Stimulated activated CD4-positive, alpha-beta T cell treated with anti-CD3 and anti-CD28 coated beads, Interleukin-1b, Interleukin-23, amount 100 ng/mL, for 4 hours (primary cell): ENCODE results near the gene ATP8A1.

Experiments
- DNase-seq, 2 donors: peaks; one replicate each; pipeline ENCODE4 v3.0.0-alpha.2; 2020; ENCODE audit warnings: low read depth in 2 of 2

ATP8A1 gene

GRCh38 chr4:42649870-42650269 lies 7.0 kb downstream of the ATP8A1 start:
- DNase-seq = no peak

DNA sequence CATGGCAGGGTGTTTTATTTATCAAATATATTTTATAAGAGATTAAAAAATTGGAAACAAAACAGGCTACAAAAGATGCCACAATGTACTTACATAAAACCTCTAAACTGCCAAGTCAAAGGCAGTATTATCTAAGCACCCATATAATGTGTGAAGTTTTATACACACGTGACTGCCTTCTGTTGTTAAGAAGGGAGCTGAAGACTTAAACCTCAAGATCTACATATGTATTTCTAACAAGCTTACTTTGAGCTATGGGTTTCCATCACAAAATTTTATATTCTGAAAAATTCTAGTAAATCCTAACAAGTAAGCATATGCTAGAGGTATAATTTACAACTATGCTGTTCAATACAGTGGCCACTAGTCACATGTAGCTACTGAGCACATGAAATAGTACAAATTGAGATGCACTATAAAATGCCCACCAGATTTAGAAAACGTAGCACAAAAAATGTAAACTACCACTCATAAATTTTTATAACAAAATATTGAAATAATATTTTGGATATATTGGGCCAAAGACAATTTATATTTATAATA lies 9.8 kb downstream of the ATP8A1 start:
- no peak for DNase-seq

DNA sequence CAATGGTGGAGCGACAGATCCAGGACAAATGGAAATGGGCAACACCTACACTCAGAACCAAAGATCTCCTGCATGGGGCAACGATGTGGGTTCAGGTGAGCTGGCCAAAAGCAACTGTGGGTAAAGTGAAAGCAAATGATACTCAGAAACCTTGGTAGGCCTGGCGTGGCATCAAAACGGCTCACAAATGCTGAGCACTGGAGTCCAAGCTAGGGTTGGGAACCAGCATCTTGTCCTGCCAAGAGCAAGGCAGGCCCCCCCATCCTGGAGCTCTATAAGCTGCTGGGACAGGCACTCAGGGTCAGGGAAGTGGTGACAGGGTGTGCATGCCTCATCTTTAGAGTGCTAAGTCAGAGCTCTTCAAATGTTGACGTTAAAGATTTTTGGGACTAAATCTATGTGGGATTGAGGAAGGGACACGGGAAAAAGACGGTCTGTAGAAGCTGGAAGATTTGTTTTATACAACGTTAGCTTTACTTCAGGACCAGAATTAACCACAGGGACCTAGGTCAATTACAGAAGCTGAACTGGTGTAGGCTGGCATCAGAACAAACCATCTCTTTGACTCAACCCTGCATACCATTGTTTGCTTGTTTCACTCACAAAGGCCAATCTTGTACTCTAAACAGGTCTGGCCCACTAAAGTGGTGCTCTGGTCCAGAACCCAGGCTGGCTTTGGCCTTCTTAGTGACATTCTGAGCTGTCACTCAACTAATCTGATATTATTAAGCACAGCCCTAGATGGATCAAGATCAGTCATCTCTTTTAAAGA lies 10.7 kb downstream of the ATP8A1 start:
- DNase-seq = no peak

- no peak for DNase-seq
Observed at GRCh38 chr4:42644897-42645296, 12.0 kb downstream of the ATP8A1 start.

GRCh38 chr4:42643685-42644084 lies 13.2 kb downstream of the ATP8A1 start:
- DNase-seq = no peak

- DNase-seq = no peak
Observed at GRCh38 chr4:42642845-42643615, 13.9 kb downstream of the ATP8A1 start.

DNA sequence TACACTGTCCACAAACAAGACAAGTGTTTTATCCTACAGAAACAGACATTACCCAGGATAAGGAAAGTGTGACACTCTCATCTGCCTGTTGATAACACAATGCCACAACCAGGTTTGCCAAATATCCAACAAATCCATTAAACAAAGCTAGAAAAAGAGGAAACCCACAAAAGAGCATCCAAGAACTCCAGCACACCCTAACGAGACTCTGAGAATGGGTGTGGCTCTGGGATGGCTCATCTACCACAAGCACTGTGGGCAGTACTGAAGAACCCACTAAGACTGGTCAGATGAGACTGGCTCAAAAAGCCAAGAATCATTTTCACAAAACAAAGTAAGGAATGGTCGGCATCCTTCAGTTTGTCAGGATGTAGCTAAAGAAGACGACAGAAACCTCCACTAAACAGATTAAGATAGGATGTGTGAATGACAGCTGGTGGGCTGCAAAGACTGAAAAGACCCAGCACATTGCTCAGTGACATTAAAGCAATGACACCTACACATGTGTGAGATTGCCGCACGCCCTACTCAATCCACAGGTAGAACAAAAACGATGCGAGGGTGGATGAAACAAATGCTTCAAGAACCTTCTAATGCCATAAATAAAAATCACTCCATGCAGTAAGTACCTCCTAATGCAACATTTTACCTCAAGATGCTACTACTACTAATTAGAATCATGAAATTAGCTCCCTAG lies 14.7 kb downstream of the ATP8A1 start:
- DNase-seq = no peak

DNA sequence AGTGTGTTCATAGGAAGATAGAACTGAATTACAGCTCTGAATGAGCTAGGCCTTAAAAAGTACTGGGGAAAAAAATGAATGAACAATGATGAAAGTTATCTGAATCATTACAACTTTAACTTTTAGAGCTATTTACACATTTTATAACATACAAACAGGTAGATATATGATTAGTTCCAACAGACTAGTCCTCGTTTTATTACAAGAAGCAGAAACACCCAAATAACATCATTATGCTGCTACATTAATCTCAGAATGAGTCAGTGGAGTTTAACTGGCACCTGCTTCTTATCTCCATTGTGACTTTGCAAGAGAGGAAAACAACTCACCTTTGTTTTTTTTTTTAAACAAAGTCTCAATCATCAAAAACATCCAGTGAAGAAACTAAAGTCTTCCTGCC lies 15.2 kb downstream of the ATP8A1 start:
- no peak for DNase-seq

GRCh38 chr4:42641161-42641560 lies 15.7 kb downstream of the ATP8A1 start:
- no peak for DNase-seq

DNA sequence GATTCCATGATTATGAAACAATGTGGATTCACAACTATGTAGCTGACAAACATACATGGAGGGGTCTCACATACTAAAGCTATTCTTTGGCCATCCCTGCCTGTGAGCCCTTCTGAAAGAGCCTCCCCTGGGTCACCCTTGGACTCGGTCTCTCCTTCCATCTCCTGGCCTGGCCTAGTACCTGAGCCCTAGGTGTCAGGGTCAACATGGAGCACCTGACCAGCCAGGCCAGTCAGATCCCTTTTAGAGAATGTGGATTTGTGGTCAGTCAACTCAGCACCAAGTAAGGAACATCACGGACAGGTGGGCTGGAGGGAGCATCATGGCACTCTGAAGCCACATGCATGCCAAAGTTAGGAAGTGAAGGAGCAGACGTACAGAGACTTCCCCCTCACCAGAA lies 16.3 kb downstream of the ATP8A1 start:
- DNase-seq = no peak

- DNase-seq = no peak
Observed at GRCh38 chr4:42638993-42639392, 17.9 kb downstream of the ATP8A1 start.

DNA sequence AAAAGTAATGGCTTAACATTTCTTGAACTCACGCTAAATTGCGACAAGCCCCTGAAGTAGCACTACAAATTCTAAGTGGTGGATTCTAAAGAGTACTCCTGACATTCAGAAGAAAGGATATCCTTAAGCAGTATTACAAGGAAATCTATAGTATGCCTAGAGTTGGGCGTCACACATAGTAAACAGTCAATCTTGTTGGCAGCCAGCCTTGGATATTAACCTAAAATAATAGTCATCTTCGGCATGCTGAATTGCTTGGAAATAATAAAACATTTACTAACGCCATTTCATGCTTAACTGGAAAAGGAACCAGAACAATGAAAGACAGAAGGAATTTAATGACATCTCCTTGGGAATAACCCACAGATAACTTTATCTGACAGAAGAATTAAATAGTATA lies 18.6 kb downstream of the ATP8A1 start:
- no peak for DNase-seq

DNA sequence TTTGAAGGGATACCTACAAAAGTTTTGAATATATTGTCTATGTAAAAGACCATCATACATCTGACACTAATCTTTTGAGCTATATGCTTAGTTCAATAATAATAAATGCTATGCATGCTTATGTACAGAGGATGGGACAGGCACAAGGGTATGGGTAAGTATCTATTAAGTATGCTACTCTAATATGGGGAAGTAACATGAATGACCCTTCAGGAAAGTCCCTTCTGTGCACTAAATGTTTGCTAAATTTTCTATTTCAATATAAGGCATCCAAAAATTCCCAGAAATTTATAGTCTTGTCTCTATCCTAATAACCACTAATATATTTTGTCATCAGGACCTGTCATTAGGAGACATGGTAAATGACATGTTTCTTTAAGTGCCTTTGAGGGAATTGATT lies 19.0 kb downstream of the ATP8A1 start:
- DNase-seq = no peak

GRCh38 chr4:42637104-42637503 lies 19.8 kb downstream of the ATP8A1 start:
- DNase-seq = no peak

- DNase-seq = no peak
Observed at GRCh38 chr4:42636645-42636949, 20.3 kb downstream of the ATP8A1 start.

GRCh38 chr4:42633605-42634388 lies 23.1 kb downstream of the ATP8A1 start:
- no peak for DNase-seq

GRCh38 chr4:42632653-42633382 lies 24.1 kb downstream of the ATP8A1 start:
- no peak for DNase-seq

DNA sequence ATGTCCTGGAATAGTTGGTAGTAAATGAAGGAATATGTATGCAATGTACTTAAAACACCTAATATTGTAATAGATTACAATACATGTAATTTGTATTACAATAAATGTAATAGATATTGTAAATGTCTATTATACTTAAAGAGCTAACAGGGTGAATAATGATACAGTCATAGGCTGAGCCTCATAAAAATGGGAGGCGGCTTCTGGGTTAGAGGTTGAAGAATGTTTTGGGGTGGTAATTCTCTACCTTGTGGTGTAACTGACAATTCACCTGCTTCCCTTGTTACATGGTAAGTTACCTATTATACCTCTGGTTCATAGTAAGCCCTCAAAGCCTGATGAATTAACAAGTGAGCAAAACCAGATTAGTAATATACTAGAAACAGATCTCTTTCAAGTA lies 26.0 kb downstream of the ATP8A1 start:
- no peak for DNase-seq

- no peak for DNase-seq
Observed at GRCh38 chr4:42628740-42629139, 28.2 kb downstream of the ATP8A1 start.

DNA sequence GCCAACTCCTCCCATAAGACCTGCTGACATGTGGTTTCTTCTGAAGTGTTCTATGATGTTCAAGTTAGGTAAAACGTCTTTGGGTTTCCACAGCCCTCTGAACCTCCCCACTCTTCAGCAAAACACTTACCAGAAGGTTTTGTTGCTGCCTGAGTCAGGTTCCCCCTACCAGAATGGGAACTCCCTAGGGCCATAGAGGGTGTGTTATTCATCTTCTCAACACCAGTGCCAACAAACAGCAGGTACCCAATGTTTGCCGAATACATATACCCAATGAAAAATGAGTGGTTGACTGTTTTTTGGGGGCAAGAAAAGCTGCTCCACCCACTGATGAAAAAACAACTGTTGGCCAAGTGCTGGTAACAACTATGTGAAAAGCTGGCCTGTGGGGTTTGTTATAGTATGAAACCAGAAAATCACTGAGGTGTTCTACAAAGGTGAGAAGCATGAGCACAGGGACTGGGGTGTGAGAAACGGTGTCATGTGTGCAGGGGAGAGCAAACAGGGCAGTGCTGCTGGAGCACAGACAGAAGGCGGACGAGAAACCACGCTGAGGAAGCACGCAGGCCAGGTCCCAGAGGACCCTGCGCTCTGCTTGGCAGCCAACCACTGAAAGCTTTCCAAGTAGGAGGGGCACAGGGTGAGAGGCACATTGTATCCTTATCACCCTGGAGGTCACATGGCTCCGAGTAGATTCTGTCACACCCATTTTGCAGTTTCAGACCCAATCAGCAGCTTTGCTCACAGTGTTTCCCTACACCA lies 28.8 kb downstream of the ATP8A1 start:
- DNase-seq = peak in 1 of 2 donors; percentile 12
